ENCODE data around the gene SMIM38.

SMIM38 gene

GRCh38 chr11:69190796-69191536 lies 35.2 kb downstream of the SMIM38 start:
- H3K27ac ChIP-seq (ENCODE audit: low read length), result no peak overlapping the region
- H3K36me3 ChIP-seq (ENCODE audit: insufficient read depth, low read length), result no peaks in the 10 kb centered on the region
- no peak for DNase-seq
- ATAC-seq (ENCODE audit: insufficient read depth, low read depth), result no peak
- no peak overlapping the region for H3K9ac ChIP-seq (ENCODE audit: low read depth, low read length)
- no peak overlapping the region for H3K4me3 ChIP-seq (ENCODE audit: low read depth in 1 of 2, low read length in 2 of 2)
- H3K4me1 ChIP-seq (ENCODE audit: insufficient read depth, low read length), result no peaks in the 10 kb centered on the region
- H3K27me3 ChIP-seq (ENCODE audit: insufficient read depth, low read length, poor library complexity), result no peaks in the 10 kb centered on the region
- no peaks in the 10 kb centered on the region for H3K79me2 ChIP-seq (ENCODE audit: insufficient read depth, low read length)
- H4K20me1 ChIP-seq (ENCODE audit: insufficient read depth, low read length), result no peaks in the 10 kb centered on the region
- no peak overlapping the region for H3K4me2 ChIP-seq (ENCODE audit: insufficient read depth, low read length)
- TF ChIP-seq EZH2 (IDR thresholded peaks at IDR 0.05; ENCODE audit: borderline replicate concordance, low read depth, low read length, severe bottlenecking) (no peak), CTCF (IDR thresholded peaks at IDR 0.05; ENCODE audit: borderline replicate concordance, extremely low read depth, low read length, poor library complexity, severe bottlenecking) (no peak)
- no peak overlapping the region for H2AFZ ChIP-seq (ENCODE audit: low read depth, low read length)
- peaks cover 10% of the 10 kb centered on the region for H3K9me3 ChIP-seq (ENCODE audit: insufficient read depth, low read length, severe bottlenecking)

- H3K9ac ChIP-seq (ENCODE audit: low read depth, low read length), result no peak overlapping the region
- no peak for TF ChIP-seq EZH2 (IDR thresholded peaks at IDR 0.05; ENCODE audit: borderline replicate concordance, low read depth, low read length, severe bottlenecking)
- TF ChIP-seq CTCF (IDR thresholded peaks at IDR 0.05; ENCODE audit: borderline replicate concordance, extremely low read depth, low read length, poor library complexity, severe bottlenecking), result no peak
These were observed 36.6 kb downstream of the SMIM38 start for GRCh38 chr11:69192301-69192721.

GRCh38 chr11:69193151-69193550 lies 37.4 kb downstream of the SMIM38 start:
- no peak for DNase-seq
- no peak for ATAC-seq (ENCODE audit: insufficient read depth, low read depth)
- H3K9me3 ChIP-seq (ENCODE audit: insufficient read depth, low read length, severe bottlenecking), result peaks cover 3% of the 10 kb centered on the region

More at GRCh38 chr11:69192301-69192721, 36.6 kb downstream of the SMIM38 start:
- DNase-seq (no peak), ATAC-seq (ENCODE audit: insufficient read depth, low read depth) (no peak)
- no peak overlapping the region for H3K27ac ChIP-seq (ENCODE audit: low read length)
- no peaks in the 10 kb centered on the region for H4K20me1 ChIP-seq (ENCODE audit: insufficient read depth, low read length)
- H3K36me3 ChIP-seq (ENCODE audit: insufficient read depth, low read length), result no peaks in the 10 kb centered on the region
- no peak overlapping the region for H2AFZ ChIP-seq (ENCODE audit: low read depth, low read length)
- no peaks in the 10 kb centered on the region for H3K79me2 ChIP-seq (ENCODE audit: insufficient read depth, low read length)
- H3K4me2 ChIP-seq (ENCODE audit: insufficient read depth, low read length), result no peak overlapping the region
- no peak overlapping the region for H3K4me3 ChIP-seq (ENCODE audit: low read depth in 1 of 2, low read length in 2 of 2)
- H3K4me1 ChIP-seq (ENCODE audit: insufficient read depth, low read length), result no peaks in the 10 kb centered on the region
- no peaks in the 10 kb centered on the region for H3K27me3 ChIP-seq (ENCODE audit: insufficient read depth, low read length, poor library complexity)
- H3K9me3 ChIP-seq (ENCODE audit: insufficient read depth, low read length, severe bottlenecking), result peaks cover 10% of the 10 kb centered on the region

More at GRCh38 chr11:69193151-69193550, 37.4 kb downstream of the SMIM38 start:
- Histone ChIP-seq H3K27ac (ENCODE audit: low read length) (no peak overlapping the region), H3K27me3 (ENCODE audit: insufficient read depth, low read length, poor library complexity) (no peaks in the 10 kb centered on the region), H3K4me1 (ENCODE audit: insufficient read depth, low read length) (no peaks in the 10 kb centered on the region), H3K9ac (ENCODE audit: low read depth, low read length) (no peak overlapping the region), H3K4me2 (ENCODE audit: insufficient read depth, low read length) (no peak overlapping the region), H2AFZ (ENCODE audit: low read depth, low read length) (no peak overlapping the region), H3K79me2 (ENCODE audit: insufficient read depth, low read length) (no peaks in the 10 kb centered on the region), H4K20me1 (ENCODE audit: insufficient read depth, low read length) (no peaks in the 10 kb centered on the region), H3K36me3 (ENCODE audit: insufficient read depth, low read length) (no peaks in the 10 kb centered on the region), H3K4me3 (ENCODE audit: low read depth in 1 of 2, low read length in 2 of 2) (no peak overlapping the region)
- TF ChIP-seq EZH2 (IDR thresholded peaks at IDR 0.05; ENCODE audit: borderline replicate concordance, low read depth, low read length, severe bottlenecking) (no peak), CTCF (IDR thresholded peaks at IDR 0.05; ENCODE audit: borderline replicate concordance, extremely low read depth, low read length, poor library complexity, severe bottlenecking) (no peak)

Data from DND-41 (cell line).